Naive thymus-derived CD4-positive, alpha-beta T cell (primary cell): ENCODE results near the gene HMG20B. TPM values are rescaled to one million over a fixed set of nuclear protein-coding genes. Genes with fewer than 3 reads are reported as not detected.

ENCODE experiments used
- ATAC-seq: fragments of 150-1000 bp; cut with Tn5 transposase; 2 replicates; pipeline ENCODE4 v1.10.0; 2021; ENCODE audit warnings: mild to moderate bottlenecking, moderate library complexity
- CTCF ChIA-PET: fragments of 350-600 bp; sonication (Branson Sonifier 250); formaldehyde crosslinking; loops from one replicate; lab custom pipeline; 2021; ENCODE audit warnings: antibody characterized with exemption; lab: Charles Lee
- POLR2A ChIA-PET: fragments of 350-600 bp; sonication (Branson Sonifier 250); formaldehyde crosslinking; loops from one replicate; lab custom pipeline; 2021; ENCODE audit warnings: antibody characterized with exemption, inconsistent platforms; lab: Charles Lee
- DNase-seq, 9 donors: peaks; one replicate each; pipeline versions ENCODE4 v3.0.0 to v3.0.0-alpha.2; 2020 to 2022; ENCODE audit warnings: mixed read lengths in 1 of 9
- H3K27ac ChIP-seq: one replicate; pipeline ENCODE4 v1.7.0; 2013; ENCODE audit warnings: mild to moderate bottlenecking, low read depth, low read length, moderate library complexity
- H3K27me3 ChIP-seq, 2 donors: one replicate each; pipeline ENCODE4 v1.7.0; 2013; ENCODE audit warnings: low read length in 2 of 2, mild to moderate bottlenecking in 2 of 2, moderate library complexity in 2 of 2; ENCODE audit not compliant: control insufficient read depth in 2 of 2, insufficient read depth in 2 of 2
- H3K36me3 ChIP-seq, 3 experiments: 1 replicate in 2 of 3; 2 replicates in 1 of 3; pipeline ENCODE4 v1.7.0; 2013; ENCODE audit warnings: low read length in 3 of 3, mild to moderate bottlenecking in 3 of 3, moderate library complexity in 1 of 3; ENCODE audit not compliant: insufficient read depth in 3 of 3, control insufficient read depth in 2 of 3
- H3K4me1 ChIP-seq, 2 donors: one replicate each; pipeline ENCODE4 v1.7.0; 2013; ENCODE audit warnings: low read length in 2 of 2, mild to moderate bottlenecking in 2 of 2, moderate library complexity in 1 of 2; ENCODE audit not compliant: control insufficient read depth in 2 of 2, insufficient read depth in 2 of 2
- H3K4me3 ChIP-seq: 2 replicates; pipeline ENCODE4 v1.7.0; 2013; ENCODE audit warnings: mild to moderate bottlenecking, low read length
- H3K9me3 ChIP-seq, 3 experiments: 1 replicate in 2 of 3; 2 replicates in 1 of 3; pipeline ENCODE4 v1.7.0; 2013; ENCODE audit warnings: low read length in 3 of 3; ENCODE audit not compliant: control insufficient read depth in 2 of 3
- H3K27ac Mint-ChIP-seq, 9 donors: one replicate each; pipeline ENCODE4 v1.8.0; 2020 to 2022; ENCODE audit warnings: mixed read lengths in 9 of 9, mild to moderate bottlenecking in 8 of 9, moderate library complexity in 5 of 9, inconsistent platforms in 2 of 9
- H3K27me3 Mint-ChIP-seq, 5 donors: one replicate each; pipeline ENCODE4 v1.8.0; 2021 to 2022; ENCODE audit warnings: mixed read lengths in 5 of 5, mild to moderate bottlenecking in 1 of 5
- H3K36me3 Mint-ChIP-seq, 5 donors: one replicate each; pipeline ENCODE4 v1.8.0; 2020 to 2022; ENCODE audit warnings: mixed read lengths in 5 of 5, mild to moderate bottlenecking in 3 of 5, inconsistent platforms in 1 of 5
- H3K4me1 Mint-ChIP-seq, 7 donors: one replicate each; pipeline ENCODE4 v1.8.0; 2020 to 2022; ENCODE audit warnings: mixed read lengths in 7 of 7, mild to moderate bottlenecking in 3 of 7, inconsistent platforms in 1 of 7
- H3K4me3 Mint-ChIP-seq, 10 donors: one replicate each; pipeline ENCODE4 v1.8.0; 2020 to 2022; ENCODE audit warnings: mild to moderate bottlenecking in 10 of 10, mixed read lengths in 10 of 10, moderate library complexity in 6 of 10, inconsistent platforms in 2 of 10
- H3K9me3 Mint-ChIP-seq, 11 donors: one replicate each; pipeline ENCODE4 v1.8.0; 2020 to 2022; ENCODE audit warnings: mixed read lengths in 11 of 11, mild to moderate bottlenecking in 4 of 11, inconsistent platforms in 1 of 11, moderate library complexity in 1 of 11
- intact Hi-C, 2 donors: fragments of 100-400 bp; cut with micrococcal nuclease; formaldehyde crosslinking; loops; one replicate each; pipeline ENCODE4 v1.15.1; 2023
- polyA plus RNA-seq, 2 donors: library from polyadenylated mRNA; unstranded; fragments of 300-500 nt; fragmentation: Illumina TruSeq; gene quantifications; one replicate each; pipeline ENCODE4 v1.2.3, GENCODE V29; 2021
- total RNA-seq, 6 experiments: library from RNA in 5 of 6; stranded (reverse) in 5 of 6; gene quantifications; 1 replicate in 5 of 6; 2 replicates in 1 of 6; pipeline ENCODE4 v1.2.3 and lab custom pipeline; 2021 to 2026

HMG20B gene
- total RNA-seq (10 to 100 TPM; 37.9 to 63.7 (median 53.0) TPM), polyA plus RNA-seq (10 to 100 TPM; 50.6 to 65.6 TPM), total RNA-seq (lab: John Stamatoyannopoulos, UW) (29.9 reads per million, percentile 59 among the genes with 10 or more reads in this experiment)

DNA sequence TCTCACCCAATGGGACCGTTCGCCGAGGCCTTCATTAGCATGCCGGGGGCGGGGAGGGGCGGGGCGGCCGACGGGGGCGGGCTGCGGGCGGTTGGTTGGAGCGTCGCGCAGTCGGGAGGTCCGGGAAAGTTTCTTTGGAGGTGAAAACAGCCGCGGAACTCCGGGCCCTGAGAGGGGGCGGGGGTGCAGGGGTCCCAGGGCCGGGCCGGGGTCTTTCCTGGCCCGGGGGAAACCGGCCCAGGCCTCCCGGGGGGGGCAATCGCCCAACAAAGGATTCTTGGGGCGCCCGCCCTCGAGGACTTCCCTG lies at the start of gene HMG20B:
TSS of gene HMG20B (plus strand) at position 90 of the 307 bp plus-strand sequence. CDS start 366 bp downstream, outside the sequence.
- peak; percentile 0 for ATAC-seq
- no peaks in the 10 kb centered on the region for H3K27me3 ChIP-seq
- ChIA-PET CTCF (no interaction called here), POLR2A (interaction anchor here (1.4 kb wide), 1 partner anchor 190 kb away, joined by 3 read pairs; the partner anchor contains the start of gene MRPL54)
- no peaks in the 10 kb centered on the region for H3K9me3 Mint-ChIP-seq
- H3K27me3 Mint-ChIP-seq = no peaks in the 10 kb centered on the region
- H3K9me3 ChIP-seq = no peaks in the 10 kb centered on the region
- no peak for DNase-seq
- peak within 1 kb of the TSS; percentile 74 for H3K27ac ChIP-seq
- peaks cover 11 to 29% (median 14%) of the 10 kb centered on the region in 7 donors for H3K4me1 Mint-ChIP-seq
- intact Hi-C loops = loop anchor here (1.0 to 5.0 kb wide), 6 partner anchors 13 to 190 kb away; partner anchors contain the start of genes FZR1 (in 2 of the 2), MFSD12 (in 2 of the 2), MRPL54 (in 2 of the 2) and TBXA2R (in 1 of the 2)
- H3K36me3 ChIP-seq = peaks cover 0 to 12% (median 4%) of the 10 kb centered on the region in 3 experiments
- peaks cover 12 to 13% of the 10 kb centered on the region in 2 donors for H3K4me1 ChIP-seq
- H3K36me3 Mint-ChIP-seq = peaks cover 0 to 8% (median 6%) of the 10 kb centered on the region in 5 donors
- peak within 1 kb of the TSS in 8 of 9 donors; percentile 46 to 84 (median 73) for H3K27ac Mint-ChIP-seq
- peak within 1 kb of the TSS; percentile 72 to 91 (median 82) for H3K4me3 Mint-ChIP-seq
- H3K4me3 ChIP-seq = peak within 1 kb of the TSS; percentile 75

DNA sequence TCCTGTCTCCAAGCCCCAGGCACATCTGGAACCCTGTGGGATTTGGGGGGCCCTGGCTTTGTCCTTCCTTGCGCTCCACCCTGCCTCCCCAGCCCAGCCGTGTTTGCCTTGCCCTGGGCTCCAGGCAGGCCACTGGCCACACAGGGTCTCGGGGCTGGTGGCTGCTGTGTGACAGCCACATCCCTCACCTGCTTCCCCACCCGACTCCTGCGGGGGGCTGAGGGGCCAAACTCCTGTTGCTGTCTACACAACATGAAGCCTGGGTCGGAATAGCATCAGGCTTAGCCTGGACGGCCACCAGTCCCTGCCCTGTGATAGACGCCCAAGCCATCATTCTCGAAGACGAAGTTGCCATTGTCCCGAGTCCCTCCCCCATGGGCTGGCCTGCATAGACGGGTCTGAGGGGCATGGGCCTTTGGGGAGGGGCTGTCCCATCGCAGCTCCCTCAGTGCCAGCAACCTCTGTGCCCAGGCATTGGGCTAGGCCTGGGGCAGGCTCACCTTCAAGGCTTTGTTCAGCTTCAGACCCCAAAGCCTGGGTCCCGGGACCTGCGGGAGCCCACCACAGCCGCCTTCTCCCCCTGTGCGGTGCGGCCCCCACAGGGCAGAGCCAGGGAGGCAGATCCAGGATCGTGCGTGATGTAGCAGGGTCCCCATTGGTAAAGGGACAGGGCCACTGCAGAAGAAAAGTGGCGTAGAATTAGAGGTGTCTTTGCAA lies 49.2 kb upstream of the HMG20B start:
- Mint-ChIP-seq H3K27me3 (no peaks in the 10 kb centered on the region), H3K27ac (no peak overlapping the region), H3K9me3 (no peaks in the 10 kb centered on the region), H3K4me3 (no peak overlapping the region), H3K36me3 (peaks cover 0 to 17% (median 8%) of the 10 kb centered on the region in 5 donors), H3K4me1 (peaks cover 0 to 10% (median 5%) of the 10 kb centered on the region in 7 donors)
- H3K27ac ChIP-seq = no peak overlapping the region
- DNase-seq = no peak
- no peaks in the 10 kb centered on the region for H3K9me3 ChIP-seq
- H3K27me3 ChIP-seq = no peaks in the 10 kb centered on the region
- intact Hi-C loops = no loop called here
- ChIA-PET CTCF (no interaction called here), POLR2A (no interaction called here)
- no peak overlapping the region for H3K4me3 ChIP-seq
- ATAC-seq = no peak
- peaks cover 0 to 85% (median 18%) of the 10 kb centered on the region in 3 experiments for H3K36me3 ChIP-seq
- no peaks in the 10 kb centered on the region for H3K4me1 ChIP-seq

DNA sequence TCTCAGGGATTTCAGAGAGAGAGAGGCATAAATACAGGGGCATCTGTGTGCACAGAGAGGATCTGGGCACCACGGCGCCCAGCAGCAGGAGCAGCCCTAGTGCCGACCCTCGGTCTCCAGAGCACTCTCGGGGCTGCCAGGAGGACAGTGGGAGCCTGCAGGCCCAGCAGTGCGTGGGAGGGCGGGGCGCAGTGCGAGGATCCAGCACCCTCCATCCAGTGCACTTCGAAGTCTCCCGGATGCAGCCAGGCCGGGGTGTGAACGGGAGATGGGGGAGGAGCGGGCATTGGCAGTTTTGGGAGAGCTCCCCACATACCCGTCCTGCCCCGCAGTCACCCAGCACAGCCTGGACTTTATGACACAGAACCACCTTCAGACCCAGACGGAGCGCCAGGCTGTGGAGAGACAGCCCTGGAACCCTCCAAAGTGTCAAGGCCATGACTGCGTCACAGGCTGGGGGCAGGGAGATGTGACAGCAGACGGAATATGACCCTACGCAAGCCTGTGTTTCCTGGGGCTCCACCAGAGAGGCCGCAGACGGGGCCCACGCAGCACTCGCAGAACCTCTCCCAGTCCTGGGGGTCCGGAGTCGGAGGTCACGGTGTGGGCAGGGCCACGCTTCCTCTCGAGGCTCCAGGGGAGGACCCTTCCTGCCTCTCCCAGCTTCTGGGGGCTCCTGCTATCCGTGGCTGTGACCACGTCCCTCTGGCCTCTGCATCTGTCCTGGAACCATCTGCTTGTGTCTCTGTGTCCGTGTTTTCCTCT lies 48.5 kb upstream of the HMG20B start:
- H3K27ac ChIP-seq = no peak overlapping the region
- Mint-ChIP-seq H3K9me3 (no peaks in the 10 kb centered on the region), H3K27me3 (no peaks in the 10 kb centered on the region), H3K36me3 (peaks cover 0 to 17% (median 8%) of the 10 kb centered on the region in 5 donors), H3K27ac (no peak overlapping the region), H3K4me3 (no peak overlapping the region), H3K4me1 (peaks cover 0 to 10% (median 5%) of the 10 kb centered on the region in 7 donors)
- DNase-seq (no peak), ATAC-seq (no peak)
- CTCF ChIA-PET = no interaction called here
- peaks cover 0 to 88% (median 18%) of the 10 kb centered on the region in 3 experiments for H3K36me3 ChIP-seq
- POLR2A ChIA-PET = no interaction called here
- no peaks in the 10 kb centered on the region for H3K4me1 ChIP-seq
- no peaks in the 10 kb centered on the region for H3K9me3 ChIP-seq
- no peaks in the 10 kb centered on the region for H3K27me3 ChIP-seq
- H3K4me3 ChIP-seq = no peak overlapping the region
- intact Hi-C loops = no loop called here

DNA sequence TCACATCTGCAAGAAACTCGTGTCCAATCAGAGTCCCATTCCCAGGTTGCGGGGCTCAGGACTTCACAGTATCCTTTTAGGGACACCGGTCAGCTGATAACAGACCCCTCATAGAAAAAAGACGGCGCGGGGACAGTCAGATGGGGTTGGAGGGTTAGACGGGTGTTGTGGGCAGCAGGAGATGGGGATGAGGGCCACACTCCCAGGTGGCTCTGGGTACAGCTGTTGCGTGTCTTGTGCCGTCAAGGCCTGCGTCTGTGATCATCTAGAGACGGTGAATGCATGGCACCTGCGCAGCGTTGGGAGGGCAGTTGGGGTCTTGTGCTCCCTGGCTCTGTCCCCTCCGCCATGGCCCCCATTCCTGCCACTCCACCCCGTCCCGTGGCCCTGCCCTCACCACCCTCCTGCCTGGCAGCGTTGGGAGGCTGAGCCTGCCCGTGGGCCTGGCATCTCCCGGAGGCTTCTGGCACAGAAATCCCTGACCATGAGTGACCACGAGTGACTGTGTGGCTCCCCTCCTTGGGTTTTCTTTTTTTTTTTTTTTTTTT lies 47.8 kb upstream of the HMG20B start:
- ChIA-PET CTCF (no interaction called here), POLR2A (no interaction called here)
- Histone ChIP-seq H3K36me3 (peaks cover 0 to 81% (median 18%) of the 10 kb centered on the region in 3 experiments), H3K4me1 (no peaks in the 10 kb centered on the region), H3K27ac (no peak overlapping the region), H3K27me3 (no peaks in the 10 kb centered on the region), H3K4me3 (no peak overlapping the region), H3K9me3 (no peaks in the 10 kb centered on the region)
- Mint-ChIP-seq H3K4me1 (peaks cover 0 to 6% (median 5%) of the 10 kb centered on the region in 7 donors), H3K9me3 (no peaks in the 10 kb centered on the region), H3K4me3 (no peak overlapping the region), H3K27me3 (no peaks in the 10 kb centered on the region), H3K36me3 (peaks cover 0 to 17% (median 8%) of the 10 kb centered on the region in 5 donors), H3K27ac (peak overlapping the region in 1 of 9 donors; percentile 8)
- ATAC-seq (no peak), DNase-seq (no peak)
- intact Hi-C loops = no loop called here

DNA sequence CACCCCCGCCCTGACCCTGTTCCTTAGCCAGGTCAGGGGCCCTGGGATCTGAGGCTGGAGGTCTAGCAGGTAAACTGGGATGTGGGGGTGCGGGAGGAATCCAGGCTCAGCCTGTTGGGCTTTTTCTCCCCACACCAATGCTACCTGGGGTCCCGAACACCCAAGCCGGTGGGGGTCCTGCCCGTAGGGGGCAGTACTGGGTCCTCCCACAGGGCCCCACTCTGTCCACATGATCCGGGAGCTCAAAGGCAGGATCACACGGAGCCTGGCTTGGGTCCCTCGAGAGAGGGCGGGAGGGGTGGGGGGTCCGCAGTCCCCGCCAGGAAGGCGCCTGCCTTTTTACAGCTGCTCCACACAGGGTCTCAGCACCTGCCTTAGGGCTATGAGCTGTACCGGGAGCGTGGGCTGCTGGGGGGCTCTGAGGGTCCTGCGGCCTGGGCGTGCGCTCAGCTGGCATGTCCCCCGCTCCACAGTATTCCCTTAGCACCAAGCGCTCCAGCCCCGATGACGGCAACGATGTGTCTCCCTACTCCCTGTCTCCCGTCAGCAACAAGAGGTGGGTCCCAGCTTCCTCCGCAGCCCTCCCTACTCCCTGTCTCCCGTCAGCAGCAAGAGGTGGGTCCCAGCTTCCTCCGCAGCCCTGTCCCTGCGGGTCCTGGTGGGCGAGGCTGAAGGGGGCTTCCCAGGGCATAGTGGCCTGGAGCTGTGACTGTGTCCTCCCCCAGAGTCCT lies 46.1 kb upstream of the HMG20B start:
- H3K4me3 ChIP-seq = no peak overlapping the region
- H3K4me3 Mint-ChIP-seq = no peak overlapping the region
- H3K27ac ChIP-seq = no peak overlapping the region
- H3K36me3 Mint-ChIP-seq = peaks cover 0 to 16% (median 4%) of the 10 kb centered on the region in 5 donors
- ChIA-PET POLR2A (interaction anchor here (0.8 kb wide), 1 partner anchor 99 kb away, joined by 5 read pairs; no protein-coding TSS in a partner anchor), CTCF (no interaction called here)
- no peaks in the 10 kb centered on the region for H3K27me3 Mint-ChIP-seq
- no peaks in the 10 kb centered on the region for H3K27me3 ChIP-seq
- H3K9me3 Mint-ChIP-seq = no peaks in the 10 kb centered on the region
- no peaks in the 10 kb centered on the region for H3K9me3 ChIP-seq
- H3K36me3 ChIP-seq = peaks cover 0 to 82% (median 18%) of the 10 kb centered on the region in 3 experiments
- H3K4me1 Mint-ChIP-seq = peaks cover 0 to 3% (median 0%) of the 10 kb centered on the region in 7 donors
- no peak overlapping the region for H3K27ac Mint-ChIP-seq
- intact Hi-C loops = no loop called here
- H3K4me1 ChIP-seq = no peaks in the 10 kb centered on the region
- DNase-seq (no peak), ATAC-seq (no peak)
